ENCODE results near the gene CASKIN1.

Gene CASKIN1

DNA sequence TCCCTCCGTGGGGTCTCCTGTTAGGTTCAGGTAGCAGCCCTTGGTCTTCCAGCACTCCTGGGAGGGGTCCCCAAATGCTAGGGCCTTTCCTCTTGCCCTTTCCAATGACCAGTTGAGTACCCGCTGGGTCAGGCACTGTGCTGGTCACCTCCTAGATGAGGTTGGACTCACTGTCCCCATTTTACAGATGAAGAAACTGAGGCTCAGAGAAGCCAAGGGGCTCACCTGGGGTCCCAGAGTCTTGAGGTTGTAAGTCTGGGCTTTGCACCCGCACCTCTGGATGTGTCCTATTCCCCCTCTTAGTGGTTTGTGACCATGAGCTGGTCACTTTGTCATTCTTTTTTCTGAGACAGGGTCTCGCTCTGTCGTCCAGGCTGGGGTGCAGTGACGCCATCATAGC lies 1.4 kb upstream of the CASKIN1 start:
- Histone ChIP-seq H2AFZ (ENCODE audit: low read depth, low read length) (no peak overlapping the region), H4K20me1 (ENCODE audit: insufficient read depth, low read length) (peaks cover 16% of the 10 kb centered on the region), H3K27ac (ENCODE audit: low read length) (no peak overlapping the region), H3K9ac (ENCODE audit: low read depth, low read length) (no peak overlapping the region), H3K4me1 (ENCODE audit: insufficient read depth, low read length) (peaks cover 12% of the 10 kb centered on the region), H3K9me3 (ENCODE audit: insufficient read depth, low read length, severe bottlenecking) (no peaks in the 10 kb centered on the region), H3K79me2 (ENCODE audit: insufficient read depth, low read length) (no peaks in the 10 kb centered on the region), H3K36me3 (ENCODE audit: insufficient read depth, low read length) (no peaks in the 10 kb centered on the region), H3K4me2 (ENCODE audit: insufficient read depth, low read length) (no peak overlapping the region), H3K4me3 (ENCODE audit: low read depth in 1 of 2, low read length in 2 of 2) (no peak overlapping the region), H3K27me3 (ENCODE audit: insufficient read depth, low read length, poor library complexity) (peaks cover 49% of the 10 kb centered on the region)
- no peak for DNase-seq
- no peak for ATAC-seq (ENCODE audit: insufficient read depth, low read depth)
- TF ChIP-seq, protein P1, sequence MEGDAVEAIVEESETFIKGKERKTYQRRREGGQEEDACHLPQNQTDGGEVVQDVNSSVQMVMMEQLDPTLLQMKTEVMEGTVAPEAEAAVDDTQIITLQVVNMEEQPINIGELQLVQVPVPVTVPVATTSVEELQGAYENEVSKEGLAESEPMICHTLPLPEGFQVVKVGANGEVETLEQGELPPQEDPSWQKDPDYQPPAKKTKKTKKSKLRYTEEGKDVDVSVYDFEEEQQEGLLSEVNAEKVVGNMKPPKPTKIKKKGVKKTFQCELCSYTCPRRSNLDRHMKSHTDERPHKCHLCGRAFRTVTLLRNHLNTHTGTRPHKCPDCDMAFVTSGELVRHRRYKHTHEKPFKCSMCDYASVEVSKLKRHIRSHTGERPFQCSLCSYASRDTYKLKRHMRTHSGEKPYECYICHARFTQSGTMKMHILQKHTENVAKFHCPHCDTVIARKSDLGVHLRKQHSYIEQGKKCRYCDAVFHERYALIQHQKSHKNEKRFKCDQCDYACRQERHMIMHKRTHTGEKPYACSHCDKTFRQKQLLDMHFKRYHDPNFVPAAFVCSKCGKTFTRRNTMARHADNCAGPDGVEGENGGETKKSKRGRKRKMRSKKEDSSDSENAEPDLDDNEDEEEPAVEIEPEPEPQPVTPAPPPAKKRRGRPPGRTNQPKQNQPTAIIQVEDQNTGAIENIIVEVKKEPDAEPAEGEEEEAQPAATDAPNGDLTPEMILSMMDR (IDR thresholded peaks at IDR 0.05; ENCODE audit: borderline replicate concordance, extremely low read depth, low read length, poor library complexity, severe bottlenecking): no peak
- no peak for TF ChIP-seq EZH2 (IDR thresholded peaks at IDR 0.05; ENCODE audit: borderline replicate concordance, low read depth, low read length, severe bottlenecking)

DNA sequence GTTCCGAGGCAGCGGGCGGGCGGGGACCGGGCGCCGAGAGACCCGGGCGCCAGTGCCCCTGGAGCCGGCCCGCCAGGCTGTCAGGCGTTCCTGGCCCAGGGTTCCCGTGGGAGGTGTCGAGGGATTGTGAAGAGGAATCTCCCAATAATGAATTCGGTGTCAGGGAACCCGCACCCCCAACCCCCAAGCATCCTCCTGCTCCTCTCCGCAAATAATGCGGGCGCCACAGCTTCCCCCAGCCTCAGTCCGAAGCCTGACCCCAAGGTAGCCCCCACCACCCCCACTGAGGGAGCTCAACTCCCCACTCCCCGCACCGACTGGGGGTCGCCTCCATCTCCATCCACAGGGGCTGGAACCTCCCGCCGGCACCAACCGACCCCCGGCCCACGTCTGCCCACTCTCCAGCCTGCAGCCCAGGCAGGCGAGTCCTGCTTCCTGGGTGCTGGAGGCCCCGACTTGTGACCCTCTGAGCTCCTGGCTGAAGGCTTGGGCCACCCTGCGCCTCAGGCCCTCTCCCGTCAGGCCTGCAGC lies 641 bp upstream of the CASKIN1 start:
- ATAC-seq (ENCODE audit: insufficient read depth, low read depth) (no peak), DNase-seq (no peak)
- Histone ChIP-seq H4K20me1 (ENCODE audit: insufficient read depth, low read length) (peaks cover 16% of the 10 kb centered on the region), H3K36me3 (ENCODE audit: insufficient read depth, low read length) (no peaks in the 10 kb centered on the region), H3K79me2 (ENCODE audit: insufficient read depth, low read length) (no peaks in the 10 kb centered on the region), H3K27me3 (ENCODE audit: insufficient read depth, low read length, poor library complexity) (peaks cover 49% of the 10 kb centered on the region), H3K4me2 (ENCODE audit: insufficient read depth, low read length) (no peak overlapping the region), H3K4me1 (ENCODE audit: insufficient read depth, low read length) (peaks cover 12% of the 10 kb centered on the region), H3K9me3 (ENCODE audit: insufficient read depth, low read length, severe bottlenecking) (no peaks in the 10 kb centered on the region), H3K4me3 (ENCODE audit: low read depth in 1 of 2, low read length in 2 of 2) (no peak overlapping the region), H2AFZ (ENCODE audit: low read depth, low read length) (no peak overlapping the region), H3K9ac (ENCODE audit: low read depth, low read length) (no peak overlapping the region), H3K27ac (ENCODE audit: low read length) (no peak overlapping the region)
- TF ChIP-seq, protein P1 (IDR thresholded peaks at IDR 0.05; ENCODE audit: borderline replicate concordance, extremely low read depth, low read length, poor library complexity, severe bottlenecking): no peak
- TF ChIP-seq EZH2 (IDR thresholded peaks at IDR 0.05; ENCODE audit: borderline replicate concordance, low read depth, low read length, severe bottlenecking): no peak

DNA sequence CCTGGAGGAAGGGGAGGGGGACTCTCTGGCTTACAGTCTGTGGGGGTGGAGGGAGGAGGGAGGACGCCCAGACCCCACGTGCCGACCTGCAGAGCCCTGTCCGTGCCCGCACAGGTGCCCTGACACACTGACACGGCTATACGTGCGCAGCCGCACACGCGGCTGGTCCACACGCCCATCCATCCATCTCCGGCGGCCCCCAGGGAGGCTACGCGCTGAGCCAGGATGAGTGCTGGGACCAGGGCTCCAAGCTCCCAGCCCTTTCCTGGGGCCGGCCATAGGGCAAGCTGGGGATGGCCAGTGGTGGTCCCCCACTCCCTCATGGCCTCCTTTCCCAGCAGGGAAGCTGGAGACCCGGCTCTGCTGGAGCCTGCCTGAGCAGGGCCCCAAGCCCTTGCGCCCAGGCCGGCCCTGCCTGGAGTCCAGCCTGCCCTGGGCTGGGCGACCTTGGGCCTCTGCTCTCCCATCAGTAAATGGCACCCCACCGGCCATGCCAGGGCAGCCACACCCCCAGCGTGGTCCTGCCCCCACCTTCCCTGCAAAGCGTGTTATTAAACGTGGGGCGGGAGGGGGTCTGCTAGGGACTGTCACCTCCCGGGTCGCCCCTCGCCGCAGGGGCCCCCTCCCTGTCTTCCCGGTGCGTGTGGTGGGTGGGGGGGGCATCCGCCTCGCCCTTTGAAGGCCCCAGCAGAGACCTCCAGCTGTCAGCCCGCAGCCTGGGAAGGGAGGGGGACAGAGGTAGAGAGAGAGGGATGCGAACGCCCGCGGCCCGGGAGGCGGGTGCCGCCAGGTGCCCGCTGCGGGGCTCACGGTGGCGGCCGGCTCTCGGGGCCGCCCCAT lies 863 bp downstream of the CASKIN1 start:
- Histone ChIP-seq H3K9ac (ENCODE audit: low read depth, low read length) (peak overlapping the region; percentile 45; the same call in 1 of the 2 replicates), H3K27me3 (ENCODE audit: insufficient read depth, low read length, poor library complexity) (peaks cover 49% of the 10 kb centered on the region), H2AFZ (ENCODE audit: low read depth, low read length) (no peak overlapping the region), H3K27ac (ENCODE audit: low read length) (no peak overlapping the region), H3K4me3 (ENCODE audit: low read depth in 1 of 2, low read length in 2 of 2) (peak overlapping the region in 1 of 2 experiments; percentile 51; a peak in 2 of 4 replicates), H3K36me3 (ENCODE audit: insufficient read depth, low read length) (no peaks in the 10 kb centered on the region), H3K9me3 (ENCODE audit: insufficient read depth, low read length, severe bottlenecking) (no peaks in the 10 kb centered on the region), H3K4me2 (ENCODE audit: insufficient read depth, low read length) (peak overlapping the region; percentile 69), H3K4me1 (ENCODE audit: insufficient read depth, low read length) (peaks cover 12% of the 10 kb centered on the region), H4K20me1 (ENCODE audit: insufficient read depth, low read length) (peaks cover 16% of the 10 kb centered on the region), H3K79me2 (ENCODE audit: insufficient read depth, low read length) (no peaks in the 10 kb centered on the region)
- ATAC-seq (ENCODE audit: insufficient read depth, low read depth) (peak; percentile 70), DNase-seq (peak; percentile 77)
- TF ChIP-seq, protein P1 (IDR thresholded peaks at IDR 0.05; ENCODE audit: borderline replicate concordance, extremely low read depth, low read length, poor library complexity, severe bottlenecking): no peak
- peak; percentile 89 for TF ChIP-seq EZH2 (IDR thresholded peaks at IDR 0.05; ENCODE audit: borderline replicate concordance, low read depth, low read length, severe bottlenecking)

All from DND-41 (cell line).